Measurements from ENCODE around the gene GNAT3. TPM values are rescaled to one million over a fixed set of nuclear protein-coding genes. Genes with fewer than 3 reads are reported as not detected.

Gene GNAT3
- total RNA-seq, 1 donor from 2014 or later = not detected

- Histone ChIP-seq H3K4me1 (no peaks in the 10 kb centered on the region), H3K27ac (no peak overlapping the region), H3K4me3 (no peak overlapping the region), H3K27me3 (no peaks in the 10 kb centered on the region), H3K9me3 (no peaks in the 10 kb centered on the region), H3K36me3 (no peaks in the 10 kb centered on the region)
- intact Hi-C loops (cut with DNase I) = no loop called here
- TF ChIP-seq CTCF (IDR thresholded peaks at IDR 0.05) = no peak
- DNase-seq (ENCODE audit: low spot score in 2 of 2) = no peak
Observed at GRCh38 chr7:80520199-80520598, 8.3 kb upstream of the GNAT3 start.

DNA sequence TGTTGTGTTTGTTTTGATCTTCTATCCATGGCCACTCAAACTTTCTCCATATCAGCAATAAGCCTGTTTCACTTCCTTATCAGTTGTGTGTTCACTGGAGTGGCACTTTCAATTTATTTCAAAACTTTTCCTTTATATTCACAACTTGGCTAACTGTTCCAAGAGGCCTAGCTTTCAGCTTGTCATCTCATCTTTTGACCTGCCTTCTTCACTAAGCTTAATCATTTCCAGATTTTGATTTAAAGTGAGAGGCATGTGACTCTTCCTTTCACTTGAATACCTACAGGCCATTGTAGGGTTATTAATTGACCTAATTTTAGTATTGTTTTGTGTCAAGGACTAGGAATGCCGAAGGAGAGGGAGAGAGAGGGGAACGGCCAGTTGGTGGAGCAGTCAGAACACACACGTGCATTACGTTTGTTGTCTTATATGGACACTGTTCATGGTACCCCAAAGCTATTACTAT, 5.5 kb upstream of the GNAT3 start:
- no peaks in the 10 kb centered on the region for H3K4me1 ChIP-seq
- H3K27ac ChIP-seq = no peak overlapping the region
- no peaks in the 10 kb centered on the region for H3K36me3 ChIP-seq
- no peak for DNase-seq (ENCODE audit: low spot score in 2 of 2)
- no peaks in the 10 kb centered on the region for H3K9me3 ChIP-seq
- H3K4me3 ChIP-seq = no peak overlapping the region
- TF ChIP-seq CTCF (IDR thresholded peaks at IDR 0.05) = no peak
- intact Hi-C loops (cut with DNase I) = no loop called here
- H3K27me3 ChIP-seq = no peaks in the 10 kb centered on the region

DNA sequence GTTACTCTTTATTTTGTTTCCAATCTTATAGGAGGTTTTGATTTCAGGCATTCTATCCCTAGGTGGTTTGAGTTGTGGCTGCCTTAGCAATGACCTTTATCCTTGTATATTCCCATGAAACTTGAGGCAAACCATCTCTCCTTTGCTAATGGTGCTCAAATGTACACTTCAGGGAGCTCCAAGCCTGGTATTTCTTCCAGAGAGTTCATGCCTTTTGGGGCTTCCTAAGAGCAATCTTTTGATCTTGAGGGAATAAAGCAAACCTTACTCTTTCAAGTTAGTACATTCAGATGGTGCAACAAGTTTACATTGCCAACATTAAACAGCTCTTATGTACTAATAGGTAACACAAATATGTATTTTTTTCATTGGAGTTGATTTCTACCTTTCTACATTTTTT, 3.4 kb upstream of the GNAT3 start:
- no peaks in the 10 kb centered on the region for H3K36me3 ChIP-seq
- H3K27me3 ChIP-seq = no peaks in the 10 kb centered on the region
- H3K4me1 ChIP-seq = no peaks in the 10 kb centered on the region
- no peak for DNase-seq (ENCODE audit: low spot score in 2 of 2)
- no peak overlapping the region for H3K27ac ChIP-seq
- intact Hi-C loops (cut with DNase I) = no loop called here
- no peaks in the 10 kb centered on the region for H3K9me3 ChIP-seq
- TF ChIP-seq CTCF (IDR thresholded peaks at IDR 0.05) = no peak
- H3K4me3 ChIP-seq = no peak overlapping the region

DNA sequence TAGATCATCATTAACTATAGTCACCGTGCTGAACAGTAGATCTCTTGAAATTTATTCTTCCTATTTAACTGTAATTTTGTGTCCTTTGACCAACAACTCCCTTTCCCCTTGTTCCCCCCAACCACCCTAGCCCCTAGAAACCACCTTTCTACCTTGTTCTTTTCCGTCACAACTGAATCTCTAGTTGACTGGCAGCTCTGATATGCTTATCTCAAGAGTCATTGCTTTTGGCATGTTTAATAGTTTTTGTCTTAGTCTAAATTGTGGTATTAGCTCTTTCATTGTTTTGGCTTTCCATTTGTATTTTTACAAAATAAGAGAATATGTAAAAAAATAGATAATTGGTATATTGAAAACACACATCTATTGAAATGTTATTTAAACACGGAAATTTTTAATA, 1.8 kb downstream of the GNAT3 start:
- DNase-seq (ENCODE audit: low spot score in 2 of 2) = no peak
- Histone ChIP-seq H3K36me3 (no peaks in the 10 kb centered on the region), H3K4me1 (no peaks in the 10 kb centered on the region), H3K9me3 (no peaks in the 10 kb centered on the region), H3K27ac (no peak overlapping the region), H3K4me3 (no peak overlapping the region), H3K27me3 (no peaks in the 10 kb centered on the region)
- intact Hi-C loops (cut with DNase I) = no loop called here
- no peak for TF ChIP-seq CTCF (IDR thresholded peaks at IDR 0.05)

DNA sequence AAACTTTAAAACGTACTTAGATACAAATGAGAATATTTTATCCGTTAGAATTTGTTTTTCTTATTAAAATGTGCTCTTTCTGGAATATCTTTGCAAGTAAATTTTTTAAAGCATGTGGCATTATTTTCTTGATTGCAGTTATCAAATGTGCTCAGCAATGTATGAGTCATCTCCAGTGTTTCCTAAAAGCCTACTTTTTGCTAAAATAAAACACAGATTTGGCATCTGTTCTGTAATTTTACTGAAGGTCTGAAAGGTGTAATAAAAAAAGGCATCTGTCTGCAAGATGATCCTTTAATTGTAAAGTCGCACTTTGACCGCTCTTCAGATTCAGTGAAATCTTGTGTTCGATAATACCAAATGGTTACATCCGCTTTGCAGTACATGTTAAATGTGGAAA, 3.4 kb downstream of the GNAT3 start:
- Histone ChIP-seq H3K27ac (no peak overlapping the region), H3K4me1 (no peaks in the 10 kb centered on the region), H3K9me3 (no peaks in the 10 kb centered on the region), H3K27me3 (no peaks in the 10 kb centered on the region), H3K4me3 (no peak overlapping the region), H3K36me3 (no peaks in the 10 kb centered on the region)
- intact Hi-C loops (cut with DNase I) = no loop called here
- no peak for TF ChIP-seq CTCF (IDR thresholded peaks at IDR 0.05)
- no peak for DNase-seq (ENCODE audit: low spot score in 2 of 2)

GRCh38 chr7:80505900-80506500, 5.9 kb downstream of the GNAT3 start:
- Histone ChIP-seq H3K27me3 (no peaks in the 10 kb centered on the region), H3K27ac (no peak overlapping the region), H3K36me3 (no peaks in the 10 kb centered on the region), H3K4me1 (no peaks in the 10 kb centered on the region), H3K4me3 (no peak overlapping the region), H3K9me3 (no peaks in the 10 kb centered on the region)
- intact Hi-C loops (cut with DNase I) = no loop called here
- no peak for TF ChIP-seq CTCF (IDR thresholded peaks at IDR 0.05)
- DNase-seq (ENCODE audit: low spot score in 2 of 2) = no peak
